Measurements from ENCODE around the gene ST3GAL4. TPM values are rescaled to one million over a fixed set of nuclear protein-coding genes. Genes with fewer than 3 reads are reported as not detected.
"Not testable (repeated sequence)": the region's sequence is repeated elsewhere in the genome, so short reads cannot be mapped to it uniquely, and the experiment has no call there.

ST3GAL4 gene
- total and polyA plus RNA-seq, 2 experiments from 2014 or later = 27.3 to 53.3 TPM

GRCh38 chr11:126361400-126361799 is 5.9 kb downstream of the ST3GAL4 start:
- Histone ChIP-seq H3K4me3 (no peak overlapping the region), H3K79me2 (ENCODE audit: insufficient read depth) (peaks cover 78% of the 10 kb centered on the region), H3K4me2 (ENCODE audit: unreplicated experiment) (no peak overlapping the region), H3K27me3 (replicated peaks; ENCODE audit: insufficient read depth) (no peaks in the 10 kb centered on the region), H3K9me3 (ENCODE audit: low read depth) (no peaks in the 10 kb centered on the region), H3K9me2 (ENCODE audit: insufficient read depth) (no peaks in the 10 kb centered on the region), H3K9ac (no peak overlapping the region), H3K36me3 (ENCODE audit: low read depth) (no peaks in the 10 kb centered on the region), H3F3A (ENCODE audit: insufficient read depth) (0 out of 2 replicates have a peak, but pooled peaks cover 5% of the 10 kb centered on the region), H3K4me1 (ENCODE audit: insufficient read depth) (peaks cover 41% of the 10 kb centered on the region), H2AFZ (no peak overlapping the region), H4K20me1 (ENCODE audit: insufficient read depth) (no peaks in the 10 kb centered on the region), H3K27ac (no peak overlapping the region)
- no peak for DNase-seq
- no peak for TF ChIP-seq EZH2 (IDR thresholded peaks at IDR 0.05; ENCODE audit: insufficient read depth, poor library complexity, severe bottlenecking)
- TF ChIP-seq EZH2phosphoT487 (IDR thresholded peaks at IDR 0.05; ENCODE audit: insufficient read depth, low read depth) = no peak
- in situ Hi-C loops (cut with MboI) = no loop called here
- 76 to 80% methylated on average over 3 to 5 of the region's 5 CpGs for WGBS, 2 experiments (ENCODE audit: low coverage in 1 of 2, low lambda C conversion rate in 2 of 2, missing lambda C conversion rate in 2 of 2)

DNA sequence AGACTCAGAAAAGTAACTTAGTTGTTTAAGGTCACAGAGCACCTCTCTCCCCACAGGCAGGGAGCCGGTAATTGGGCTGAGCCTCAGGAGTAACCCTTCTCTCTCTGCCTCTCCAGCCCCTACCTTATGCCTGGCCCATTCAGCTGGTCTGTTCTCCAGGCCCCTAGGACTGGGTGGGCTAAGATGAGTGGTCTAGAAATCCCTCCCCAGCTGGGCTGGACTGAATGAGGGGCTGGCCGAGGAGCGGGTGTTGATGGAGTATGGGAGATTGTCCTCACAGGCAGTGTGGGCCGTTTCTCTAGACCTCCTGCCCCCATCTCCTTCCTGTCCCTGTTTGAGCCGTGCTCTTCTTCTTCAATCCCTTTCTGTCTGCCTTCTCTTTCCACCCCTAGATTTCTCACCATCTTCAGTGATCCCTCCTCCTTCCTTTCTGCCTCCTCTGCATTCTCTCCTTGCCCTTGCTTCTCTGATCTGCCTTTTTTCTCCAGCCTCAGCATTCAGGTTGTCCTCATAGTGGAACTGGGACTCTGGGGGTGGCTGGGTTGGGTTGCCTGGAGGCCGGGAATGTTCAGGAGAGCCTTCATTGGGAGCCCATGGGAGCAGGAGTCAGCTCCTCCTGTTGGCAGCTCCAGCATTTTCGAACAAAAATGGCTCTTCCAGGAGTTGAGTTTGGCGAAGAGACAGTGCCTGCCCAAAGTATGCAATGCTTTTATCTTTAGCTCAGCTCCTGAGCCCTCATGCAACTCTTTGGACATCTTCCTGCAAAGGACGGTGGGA is 7.6 kb downstream of the ST3GAL4 start:
- H2AFZ ChIP-seq = no peak overlapping the region
- no peak overlapping the region for H3K9ac ChIP-seq
- no peaks in the 10 kb centered on the region for H3K9me3 ChIP-seq (ENCODE audit: low read depth)
- no peak overlapping the region for H3K4me2 ChIP-seq (ENCODE audit: unreplicated experiment)
- peaks cover 78% of the 10 kb centered on the region for H3K79me2 ChIP-seq (ENCODE audit: insufficient read depth)
- WGBS, 2 experiments (ENCODE audit: low coverage in 1 of 2, low lambda C conversion rate in 2 of 2, missing lambda C conversion rate in 2 of 2) = 61 to 65% methylated on average over 9 of the region's 9 CpGs
- no peaks in the 10 kb centered on the region for H3K9me2 ChIP-seq (ENCODE audit: insufficient read depth)
- no peak overlapping the region for H3K27ac ChIP-seq
- no peaks in the 10 kb centered on the region for H3K36me3 ChIP-seq (ENCODE audit: low read depth)
- H4K20me1 ChIP-seq (ENCODE audit: insufficient read depth) = no peaks in the 10 kb centered on the region
- H3K27me3 ChIP-seq (replicated peaks; ENCODE audit: insufficient read depth) = no peaks in the 10 kb centered on the region
- in situ Hi-C loops (cut with MboI) = no loop called here
- no peak overlapping the region for H3K4me3 ChIP-seq
- no peak for DNase-seq
- TF ChIP-seq EZH2 (IDR thresholded peaks at IDR 0.05; ENCODE audit: insufficient read depth, poor library complexity, severe bottlenecking) = no peak
- TF ChIP-seq EZH2phosphoT487 (IDR thresholded peaks at IDR 0.05; ENCODE audit: insufficient read depth, low read depth) = no peak
- H3F3A ChIP-seq (ENCODE audit: insufficient read depth) = 0 out of 2 replicates have a peak, but pooled peaks cover 5% of the 10 kb centered on the region
- H3K4me1 ChIP-seq (ENCODE audit: insufficient read depth) = peaks cover 27% of the 10 kb centered on the region

DNA sequence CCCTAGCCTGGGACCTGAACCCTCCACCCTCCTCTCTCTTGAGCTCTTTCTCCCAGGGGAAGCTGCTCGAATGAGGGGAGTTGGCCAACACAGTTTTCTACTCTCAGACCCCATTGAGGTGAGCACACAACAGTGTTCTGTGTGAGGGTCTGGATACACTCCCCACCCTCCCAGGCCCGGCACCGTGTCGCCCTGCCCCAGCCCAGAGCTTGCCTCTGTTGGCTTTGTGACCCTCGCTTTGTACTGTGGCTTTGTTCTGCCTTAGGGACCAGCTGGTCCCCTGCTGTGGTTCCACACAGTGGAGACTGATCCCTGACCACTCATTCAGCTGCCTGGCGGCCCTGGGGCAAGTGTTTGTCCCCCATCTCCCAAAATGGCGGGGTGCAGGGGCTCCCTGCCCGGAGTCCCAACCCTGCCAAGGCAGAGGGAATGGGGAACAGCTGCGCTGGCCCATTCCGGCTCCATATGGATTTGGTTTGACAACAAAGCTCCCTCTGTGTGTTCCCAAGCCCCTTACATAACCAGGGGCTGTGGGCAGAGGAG is 8.3 kb downstream of the ST3GAL4 start:
- Histone ChIP-seq H3K27ac (no peak overlapping the region), H3K27me3 (replicated peaks; ENCODE audit: insufficient read depth) (no peaks in the 10 kb centered on the region), H3K9ac (no peak overlapping the region), H3F3A (ENCODE audit: insufficient read depth) (0 out of 2 replicates have a peak, but pooled peaks cover 5% of the 10 kb centered on the region), H3K4me2 (ENCODE audit: unreplicated experiment) (no peak overlapping the region), H4K20me1 (ENCODE audit: insufficient read depth) (no peaks in the 10 kb centered on the region), H3K9me3 (ENCODE audit: low read depth) (no peaks in the 10 kb centered on the region), H3K4me1 (ENCODE audit: insufficient read depth) (peaks cover 20% of the 10 kb centered on the region), H3K36me3 (ENCODE audit: low read depth) (no peaks in the 10 kb centered on the region), H2AFZ (no peak overlapping the region), H3K9me2 (ENCODE audit: insufficient read depth) (no peaks in the 10 kb centered on the region), H3K4me3 (no peak overlapping the region), H3K79me2 (ENCODE audit: insufficient read depth) (peaks cover 78% of the 10 kb centered on the region)
- TF ChIP-seq EZH2phosphoT487 (IDR thresholded peaks at IDR 0.05; ENCODE audit: insufficient read depth, low read depth) = no peak
- no peak for TF ChIP-seq EZH2 (IDR thresholded peaks at IDR 0.05; ENCODE audit: insufficient read depth, poor library complexity, severe bottlenecking)
- in situ Hi-C loops (cut with MboI) = no loop called here
- WGBS, 2 experiments (ENCODE audit: low coverage in 1 of 2, low lambda C conversion rate in 2 of 2, missing lambda C conversion rate in 2 of 2) = 65 to 69% methylated on average over 10 of the region's 10 CpGs
- DNase-seq = no peak

- H3K27ac ChIP-seq; H2AFZ ChIP-seq; DNase-seq; H3K4me3 ChIP-seq; H3K36me3 ChIP-seq (ENCODE audit: low read depth); H3K9me3 ChIP-seq (ENCODE audit: low read depth); H3K27me3 ChIP-seq (replicated peaks; ENCODE audit: insufficient read depth); H3K4me2 ChIP-seq (ENCODE audit: unreplicated experiment); H3K9me2 ChIP-seq (ENCODE audit: insufficient read depth); H4K20me1 ChIP-seq (ENCODE audit: insufficient read depth); in situ Hi-C loops (cut with MboI); H3K9ac ChIP-seq; H3F3A ChIP-seq (ENCODE audit: insufficient read depth): not testable (repeated sequence)
- 48 to 54% methylated on average over 4 of the region's 9 CpGs for WGBS, 2 experiments (ENCODE audit: low coverage in 1 of 2, low lambda C conversion rate in 2 of 2, missing lambda C conversion rate in 2 of 2)
- peaks cover 81% of the 10 kb centered on the region for H3K79me2 ChIP-seq (ENCODE audit: insufficient read depth)
- H3K4me1 ChIP-seq (ENCODE audit: insufficient read depth) = peaks cover 11% of the 10 kb centered on the region
Measured at GRCh38 chr11:126364735-126365134, 9.2 kb downstream of the ST3GAL4 start.

DNA sequence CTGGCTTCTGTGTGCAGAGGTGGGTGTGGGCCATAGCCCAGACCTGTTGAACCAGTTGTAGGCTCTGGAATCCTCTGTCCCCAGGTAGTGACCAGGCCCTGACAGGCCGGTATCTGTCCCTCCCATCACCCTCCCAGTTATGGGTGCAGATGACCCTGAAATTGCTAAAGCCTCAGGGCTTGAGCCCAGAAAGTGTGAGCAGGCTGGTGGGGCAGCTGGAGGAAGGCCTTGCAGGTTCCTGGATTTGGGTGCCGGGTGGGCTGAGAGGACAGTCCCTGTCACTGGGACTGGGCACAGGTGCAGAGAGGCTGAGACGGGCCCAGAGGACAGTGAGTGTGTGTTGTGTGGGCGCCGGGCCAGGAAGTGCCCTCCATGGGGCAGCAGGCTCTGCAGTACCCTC is 10.0 kb downstream of the ST3GAL4 start:
- in situ Hi-C loops (cut with MboI); H3K9ac ChIP-seq; DNase-seq; H3K9me3 ChIP-seq (ENCODE audit: low read depth); H3K27me3 ChIP-seq (replicated peaks; ENCODE audit: insufficient read depth); H3K27ac ChIP-seq; H3K9me2 ChIP-seq (ENCODE audit: insufficient read depth); H3K4me2 ChIP-seq (ENCODE audit: unreplicated experiment); H3F3A ChIP-seq (ENCODE audit: insufficient read depth); H3K4me1 ChIP-seq (ENCODE audit: insufficient read depth); H3K4me3 ChIP-seq; H4K20me1 ChIP-seq (ENCODE audit: insufficient read depth); H2AFZ ChIP-seq; H3K36me3 ChIP-seq (ENCODE audit: low read depth): not testable (repeated sequence)
- H3K79me2 ChIP-seq (ENCODE audit: insufficient read depth) = peaks cover 81% of the 10 kb centered on the region
- 69 to 75% methylated on average over 5 of the region's 5 CpGs for WGBS, 2 experiments (ENCODE audit: low coverage in 1 of 2, low lambda C conversion rate in 2 of 2, missing lambda C conversion rate in 2 of 2)

All from GM23248 (cell line).